Heart left ventricle (tissue), 16 donors: Measurements from ENCODE around the gene MXD3. TPM values are rescaled to one million over a fixed set of nuclear protein-coding genes. Genes with fewer than 3 reads are reported as not detected.

Source experiments
- ATAC-seq, 4 donors: fragments of 200-7000 bp; cut with Tn5 transposase; one replicate each; pipeline ENCODE4 v1.9.1; 2020 to 2022; ENCODE audit warnings: moderate library complexity in 4 of 4, mild to moderate bottlenecking in 3 of 4, moderate number of reproducible peaks in 1 of 4
- DNase-seq, 5 donors: peaks; one replicate each; pipeline ENCODE4 v3.0.0-alpha.2; 2020
- H3K27ac ChIP-seq, 12 donors: fragments of 200-600 bp; sonication (generic) in 4 of 12; one replicate each; pipeline versions ENCODE4 v1.5.0 to v1.8.0; 2016 to 2022; ENCODE audit warnings: mild to moderate bottlenecking in 2 of 12
- H3K27me3 ChIP-seq, 9 donors: fragments of 200-600 bp; sonication (generic) in 2 of 9; one replicate each; pipeline versions ENCODE4 v1.5.1 to v1.8.0; 2016 to 2022; ENCODE audit warnings: mild to moderate bottlenecking in 3 of 9
- H3K36me3 ChIP-seq, 9 donors: fragments of 200-600 bp; sonication (generic) in 2 of 9; one replicate each; pipeline versions ENCODE4 v1.5.0 to v1.8.0; 2018 to 2022; ENCODE audit warnings: mild to moderate bottlenecking in 2 of 9
- H3K4me1 ChIP-seq, 12 donors: fragments of 200-600 bp; sonication (generic) in 4 of 12; one replicate each; pipeline versions ENCODE4 v1.5.0 to v1.8.0; 2016 to 2022; ENCODE audit warnings: mild to moderate bottlenecking in 3 of 12
- H3K4me3 ChIP-seq, 12 donors: fragments of 200-600 bp; sonication (generic) in 4 of 12; one replicate each; pipeline versions ENCODE4 v1.5.0 to v1.8.0; 2017 to 2022; ENCODE audit warnings: mild to moderate bottlenecking in 9 of 12, moderate library complexity in 4 of 12
- H3K9me3 ChIP-seq, 12 donors: fragments of 200-600 bp; sonication (generic) in 4 of 12; one replicate each; pipeline versions ENCODE4 v1.5.0 to v1.8.0; 2016 to 2022; ENCODE audit warnings: mild to moderate bottlenecking in 1 of 12
- POLR2A ChIP-seq, 2 donors: fragments of 450-650 bp; IDR thresholded peaks; one replicate each; pipeline ENCODE4 v1.6.1; 2017; ENCODE audit warnings: antibody characterized with exemption in 2 of 2, mild to moderate bottlenecking in 2 of 2, moderate library complexity in 2 of 2
- WGBS, 4 donors: extraction: QIAGEN DNeasy Blood & Tissue Kit in 2 of 4; methylation state at CpG; one replicate each; pipeline versions ENCODE4 v1.1.5 to v1.1.7; 2013 to 2018; 5-methylcytosine and 5-hydroxymethylcytosine counted together
- intact Hi-C, 10 donors: fragments of 100-400 bp; cut with DNase I; formaldehyde crosslinking; loops; one replicate each; pipeline versions ENCODE4 v1.11.1 to v1.14.2; 2022
- polyA plus RNA-seq, 2 donors: library from polyadenylated mRNA; stranded (reverse); fragments of 200-250 nt; gene quantifications; one replicate each; pipeline ENCODE4 v1.2.3, GENCODE V29; 2013
- total RNA-seq, 9 donors: library from RNA; depleted of rRNA in 2 of 9; stranded (reverse); fragments of >200 nt in 2 of 9; fragmentation: NEBNext Ultra II Directional in 3 of 9; extraction: Animal tissue kit (Norgen Biotek cat#: 25700) in 3 of 9; gene quantifications; one replicate each; pipeline versions ENCODE4 v1.1.0 to v1.2.4, GENCODE V29; 2016 to 2023
- TF ChIP-seq, protein P1 (sequence below), 12 donors: fragments of 200-600 bp; sonication (generic) in 4 of 12; IDR thresholded peaks; one replicate each; pipeline versions ENCODE4 v1.5.0 to v1.8.0; 2018 to 2022; ENCODE audit warnings: antibody characterized with exemption in 12 of 12, mild to moderate bottlenecking in 5 of 12
- donor health status: ischemic (EF 13 %, LVEDD 7.1; RV severe dilation, severe dysfunction).
- donor health status: healthy with polysubstance abuse.
- donor health status: DM: no; HTN: yes; CAD: no.
- donor health status: DM: no; HTN: no; CAD: no.
- donor health status: ischemic (EF 25% LVEDD 6.9; RV normal size, moderate dysfunction).
- donor health status: ischemic (EF 25% LVEDD 5.7; RV mildly dilated, moderate dysfunction).
- donor health status: healthy.
- donor health status: DM: yes; HTN: yes; CAD: no.
- donor health status: ischemic (EF 35%, LVEDD 5.7; RV mildly dilated, moderate dysfunction).
- donor health status: nonischemic (EF 11% LVEDD 7.7; RV severe dilation, severe dysfunction).
- donor health status: DM: yes; HTN: yes; CAD: no.
- donor health status: PGD.
- donor health status: ischemic (EF 29% LVEDD 5.4; RV normal size, mild dysfunction).
- donor health status: nonischemic (EF 23%, LVEDD 6.1; RV moderate dilation, normal function).

MXD3 gene
- total and polyA plus RNA-seq, 11 donors: 0.52 to 9.1 (median 2.5) TPM

DNA sequence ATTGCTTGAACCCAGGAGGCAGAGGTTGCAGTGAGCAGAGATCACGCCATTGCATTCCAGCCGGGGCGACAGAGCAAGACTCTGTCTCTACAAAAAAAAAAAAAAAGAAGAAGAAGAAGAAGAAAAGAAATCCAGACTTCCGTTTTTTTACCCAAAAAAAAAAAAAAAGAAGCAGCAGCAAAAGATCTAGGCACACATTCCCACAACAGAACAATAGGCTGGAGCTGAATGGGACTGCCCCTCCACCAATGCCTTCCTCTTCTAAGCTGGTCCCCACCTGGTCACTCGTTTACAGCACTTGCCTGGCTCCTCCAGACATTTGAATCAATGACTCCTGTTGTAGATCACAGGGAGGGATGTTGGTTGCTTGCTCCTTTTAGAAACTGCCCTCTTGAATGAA is 41.4 kb upstream of the MXD3 start:
- no peak for ATAC-seq
- Histone ChIP-seq H3K27me3 (no peaks in the 10 kb centered on the region), H3K27ac (no peak overlapping the region), H3K4me3 (no peak overlapping the region), H3K4me1 (peaks cover 9 to 71% (median 25%) of the 10 kb centered on the region in 12 donors), H3K9me3 (no peaks in the 10 kb centered on the region), H3K36me3 (peaks cover 0 to 19% (median 11%) of the 10 kb centered on the region in 9 donors)
- no peak for TF ChIP-seq POLR2A (IDR thresholded peaks at IDR 0.05)
- TF ChIP-seq, protein P1, sequence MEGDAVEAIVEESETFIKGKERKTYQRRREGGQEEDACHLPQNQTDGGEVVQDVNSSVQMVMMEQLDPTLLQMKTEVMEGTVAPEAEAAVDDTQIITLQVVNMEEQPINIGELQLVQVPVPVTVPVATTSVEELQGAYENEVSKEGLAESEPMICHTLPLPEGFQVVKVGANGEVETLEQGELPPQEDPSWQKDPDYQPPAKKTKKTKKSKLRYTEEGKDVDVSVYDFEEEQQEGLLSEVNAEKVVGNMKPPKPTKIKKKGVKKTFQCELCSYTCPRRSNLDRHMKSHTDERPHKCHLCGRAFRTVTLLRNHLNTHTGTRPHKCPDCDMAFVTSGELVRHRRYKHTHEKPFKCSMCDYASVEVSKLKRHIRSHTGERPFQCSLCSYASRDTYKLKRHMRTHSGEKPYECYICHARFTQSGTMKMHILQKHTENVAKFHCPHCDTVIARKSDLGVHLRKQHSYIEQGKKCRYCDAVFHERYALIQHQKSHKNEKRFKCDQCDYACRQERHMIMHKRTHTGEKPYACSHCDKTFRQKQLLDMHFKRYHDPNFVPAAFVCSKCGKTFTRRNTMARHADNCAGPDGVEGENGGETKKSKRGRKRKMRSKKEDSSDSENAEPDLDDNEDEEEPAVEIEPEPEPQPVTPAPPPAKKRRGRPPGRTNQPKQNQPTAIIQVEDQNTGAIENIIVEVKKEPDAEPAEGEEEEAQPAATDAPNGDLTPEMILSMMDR (IDR thresholded peaks at IDR 0.05): no peak
- intact Hi-C loops: no loop called here
- DNase-seq: peak in 1 of 5 donors; percentile 14
- 75 to 82% (median 80%) methylated on average over 5 of the region's 5 CpGs for WGBS, 4 donors

DNA sequence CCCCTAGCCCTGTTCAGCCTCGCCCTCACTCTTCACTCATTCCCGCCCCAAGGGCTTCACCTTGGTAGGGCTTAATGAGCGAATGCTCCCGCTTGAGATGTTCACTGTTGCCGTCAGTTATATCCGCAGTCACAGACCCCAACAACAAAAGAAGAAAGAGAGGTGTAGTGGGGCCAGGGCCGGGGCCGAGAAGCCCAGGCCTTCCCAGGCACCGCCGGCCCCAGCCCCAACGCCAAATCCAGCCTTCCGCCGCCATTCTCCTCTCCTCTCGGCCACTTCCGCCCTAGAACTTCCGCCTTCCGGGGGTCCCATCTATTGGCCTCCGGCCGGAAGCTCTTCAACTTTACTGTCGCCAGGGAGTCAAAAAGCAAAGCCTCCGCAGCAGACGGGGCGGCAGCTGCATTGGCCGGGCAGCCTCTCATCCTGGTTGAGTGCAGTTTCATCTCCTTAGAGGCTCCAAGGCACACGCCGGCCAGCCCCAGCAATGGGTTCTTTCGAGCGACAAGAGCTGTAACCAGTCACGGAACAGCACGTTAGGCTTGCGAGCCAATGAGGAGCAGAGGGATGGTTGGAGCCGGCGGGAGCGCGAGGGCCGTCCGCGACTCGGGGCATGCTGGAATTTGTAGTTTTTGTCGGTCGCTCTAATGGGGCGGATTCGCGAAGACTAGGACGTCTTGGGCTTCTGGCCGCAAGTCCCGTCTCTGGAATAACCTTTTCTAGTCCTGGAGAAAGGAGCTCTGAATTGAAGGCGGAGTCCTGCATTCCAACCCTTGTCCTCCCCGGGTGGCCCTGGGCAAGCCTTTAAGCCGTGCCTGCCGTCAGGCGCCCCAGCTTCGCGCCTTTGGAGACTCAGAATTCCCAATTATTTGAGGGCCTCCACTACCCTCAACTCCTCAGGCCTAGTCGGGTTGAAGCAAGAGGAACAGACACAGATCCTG is 40.0 kb upstream of the MXD3 start, which contains the start of gene LMAN2:
LMAN2 (minus strand) TSS at position 277 of the 938 bp plus-strand sequence; CDS start at position 256, 21 bp downstream.
- intact Hi-C loops: no loop called here
- Histone ChIP-seq H3K4me3 (peak within 1 kb of the TSS; percentile 60 to 100 (median 90)), H3K36me3 (peaks cover 0 to 34% (median 25%) of the 10 kb centered on the region in 9 donors), H3K27me3 (no peaks in the 10 kb centered on the region), H3K4me1 (peaks cover 9 to 71% (median 26%) of the 10 kb centered on the region in 12 donors), H3K9me3 (no peaks in the 10 kb centered on the region), H3K27ac (peak within 1 kb of the TSS; percentile 81 to 99 (median 92))
- DNase-seq (peak; percentile 93 to 96 (median 95)), ATAC-seq (peak; percentile 97 to 99 (median 99))
- TF ChIP-seq, protein P1 (IDR thresholded peaks at IDR 0.05): no peak
- TF ChIP-seq POLR2A (IDR thresholded peaks at IDR 0.05): peak in 1 of 2 donors; percentile 67
- 4 to 7% (median 6%) methylated on average over 44 to 55 of the region's 55 CpGs for WGBS, 4 donors

DNA sequence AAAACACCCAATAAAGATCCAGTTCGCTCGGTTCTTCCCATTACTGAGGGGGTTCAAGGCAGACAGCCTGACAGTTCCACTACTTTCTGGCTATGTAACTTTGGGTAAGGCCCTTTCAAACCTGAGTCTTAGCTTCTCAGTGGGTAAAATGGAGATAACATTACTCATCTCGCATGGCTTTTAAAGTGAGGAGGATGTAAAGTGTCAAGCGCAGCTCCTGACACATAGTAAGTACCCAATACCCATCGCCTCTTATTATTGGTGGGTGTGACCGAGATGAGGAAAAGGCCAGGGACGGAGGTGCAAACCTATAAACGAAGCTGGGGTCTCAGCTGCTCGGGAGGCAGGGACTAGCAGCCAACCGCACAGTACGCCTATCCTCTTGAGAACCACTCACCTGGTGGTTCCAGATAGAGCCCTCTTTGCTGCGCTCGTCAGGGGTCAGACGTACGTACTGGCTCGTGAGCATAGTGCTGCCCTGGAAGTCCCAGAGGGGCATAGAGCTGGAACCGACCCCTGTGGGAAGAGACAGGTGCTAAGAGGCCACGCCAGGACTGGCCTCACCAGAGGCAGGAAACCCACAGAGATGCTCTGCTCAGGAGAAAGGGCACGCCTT is 39.2 kb upstream of the MXD3 start:
- no peak for DNase-seq
- H3K9me3 ChIP-seq: no peaks in the 10 kb centered on the region
- 12 to 17% (median 13%) methylated on average over 15 to 19 of the region's 19 CpGs for WGBS, 4 donors
- H3K27ac ChIP-seq: peak overlapping the region; percentile 81 to 99 (median 92)
- peak overlapping the region; percentile 60 to 100 (median 90) for H3K4me3 ChIP-seq
- ATAC-seq: peak in 2 of 4 donors; percentile 12 to 15
- peaks cover 9 to 67% (median 26%) of the 10 kb centered on the region in 12 donors for H3K4me1 ChIP-seq
- H3K27me3 ChIP-seq: no peaks in the 10 kb centered on the region
- H3K36me3 ChIP-seq: peaks cover 0 to 41% (median 28%) of the 10 kb centered on the region in 9 donors
- TF ChIP-seq, protein P1 (IDR thresholded peaks at IDR 0.05): no peak
- no peak for TF ChIP-seq POLR2A (IDR thresholded peaks at IDR 0.05)
- intact Hi-C loops: no loop called here
